Peyer's patch (tissue), 4 donors: ENCODE data around the gene CERK. TPM values are rescaled to one million over a fixed set of nuclear protein-coding genes. Genes with fewer than 3 reads are reported as not detected.

Experiments used
- DNase-seq, 3 donors: peaks; one replicate each; pipeline ENCODE4 v3.0.0-alpha.2; 2017 to 2019
- H3K27ac ChIP-seq, 4 donors: fragments of 200-600 bp; sonication (generic); one replicate each; pipeline ENCODE4 v1.5.1; 2016 to 2019
- H3K27me3 ChIP-seq, 2 donors: fragments of 200-600 bp; sonication (generic); one replicate each; pipeline ENCODE4 v1.5.1; 2019
- H3K36me3 ChIP-seq, 3 donors: fragments of 200-600 bp; sonication (generic); one replicate each; pipeline ENCODE4 v1.5.1; 2016 to 2019
- H3K4me1 ChIP-seq, 4 donors: fragments of 200-600 bp; sonication (generic); one replicate each; pipeline ENCODE4 v1.5.1; 2016 to 2019
- H3K4me3 ChIP-seq, 4 donors: fragments of 200-600 bp; sonication (generic); 1 replicate in 3 of 4; 2 replicates in 1 of 4; pipeline ENCODE4 v1.5.1; 2016 to 2019; ENCODE audit warnings: mild to moderate bottlenecking in 1 of 4
- H3K9me3 ChIP-seq, 4 donors: fragments of 200-600 bp; sonication (generic); one replicate each; pipeline ENCODE4 v1.5.1; 2016 to 2019; ENCODE audit warnings: mild to moderate bottlenecking in 1 of 4
- CTCF ChIP-seq, 6 experiments: fragments of 450-650 bp in 4 of 6; fragments of 200-600 bp in 2 of 6; sonication (generic) in 1 of 6; IDR thresholded peaks; one replicate each; pipeline ENCODE4 v1.5.1; 2017 to 2019; ENCODE audit warnings: antibody characterized with exemption in 6 of 6, mild to moderate bottlenecking in 3 of 6, moderate library complexity in 1 of 6
- POLR2A ChIP-seq, 2 donors: fragments of 450-650 bp; IDR thresholded peaks; one replicate each; pipeline ENCODE4 v1.5.1; 2017; ENCODE audit warnings: antibody characterized with exemption in 2 of 2, mild to moderate bottlenecking in 2 of 2, moderate library complexity in 2 of 2
- total RNA-seq, 4 donors: library from RNA; depleted of rRNA; stranded (reverse); fragments of >200 nt; gene quantifications; one replicate each; pipeline ENCODE4 v1.1.0, GENCODE V29; 2016

Gene CERK
- total RNA-seq, 4 donors from 2014 or later: 89.1 to 131 (median 94.7) TPM

GRCh38 chr22:46667245-46667623 lies 70.8 kb downstream of the CERK start:
- DNase-seq: no peak
- Histone ChIP-seq H3K27ac (no peak overlapping the region), H3K36me3 (peaks cover 0 to 87% (median 0%) of the 10 kb centered on the region in 3 donors), H3K27me3 (no peaks in the 10 kb centered on the region), H3K4me3 (no peak overlapping the region), H3K9me3 (no peaks in the 10 kb centered on the region), H3K4me1 (peaks cover 0 to 14% (median 0%) of the 10 kb centered on the region in 4 donors)
- TF ChIP-seq POLR2A (IDR thresholded peaks at IDR 0.05) (no peak), CTCF (IDR thresholded peaks at IDR 0.05) (no peak)

- TF ChIP-seq POLR2A (IDR thresholded peaks at IDR 0.05) (no peak), CTCF (IDR thresholded peaks at IDR 0.05) (no peak)
- peaks cover 0 to 92% (median 0%) of the 10 kb centered on the region in 3 donors for H3K36me3 ChIP-seq
- peaks cover 0 to 10% (median 0%) of the 10 kb centered on the region in 4 donors for H3K4me1 ChIP-seq
- H3K9me3 ChIP-seq: no peaks in the 10 kb centered on the region
- H3K4me3 ChIP-seq: no peak overlapping the region
- no peak for DNase-seq
- no peaks in the 10 kb centered on the region for H3K27me3 ChIP-seq
- H3K27ac ChIP-seq: no peak overlapping the region
These were observed 71.3 kb downstream of the CERK start for GRCh38 chr22:46666577-46667244.

GRCh38 chr22:46665751-46666280 lies 72.2 kb downstream of the CERK start:
- TF ChIP-seq POLR2A (IDR thresholded peaks at IDR 0.05) (no peak), CTCF (IDR thresholded peaks at IDR 0.05) (no peak)
- H3K27ac ChIP-seq: no peak overlapping the region
- H3K9me3 ChIP-seq: no peaks in the 10 kb centered on the region
- H3K4me3 ChIP-seq: no peak overlapping the region
- DNase-seq: no peak
- no peaks in the 10 kb centered on the region for H3K27me3 ChIP-seq
- H3K36me3 ChIP-seq: peaks cover 0 to 93% (median 0%) of the 10 kb centered on the region in 3 donors
- H3K4me1 ChIP-seq: peaks cover 0 to 10% (median 2%) of the 10 kb centered on the region in 4 donors

- TF ChIP-seq CTCF (IDR thresholded peaks at IDR 0.05) (no peak), POLR2A (IDR thresholded peaks at IDR 0.05) (no peak)
- DNase-seq: no peak
- Histone ChIP-seq H3K4me1 (peaks cover 0 to 14% (median 3%) of the 10 kb centered on the region in 4 donors), H3K9me3 (no peaks in the 10 kb centered on the region), H3K27ac (no peak overlapping the region), H3K27me3 (no peaks in the 10 kb centered on the region), H3K4me3 (no peak overlapping the region), H3K36me3 (peaks cover 0 to 89% (median 0%) of the 10 kb centered on the region in 3 donors)
These were observed 72.8 kb downstream of the CERK start for GRCh38 chr22:46665151-46665695.

- Histone ChIP-seq H3K9me3 (no peaks in the 10 kb centered on the region), H3K4me1 (peaks cover 0 to 22% (median 3%) of the 10 kb centered on the region in 4 donors), H3K36me3 (peaks cover 0 to 87% (median 0%) of the 10 kb centered on the region in 3 donors), H3K4me3 (no peak overlapping the region), H3K27me3 (no peaks in the 10 kb centered on the region), H3K27ac (no peak overlapping the region)
- TF ChIP-seq CTCF (IDR thresholded peaks at IDR 0.05): no peak
- TF ChIP-seq POLR2A (IDR thresholded peaks at IDR 0.05): no peak
- DNase-seq: no peak
These were observed 73.7 kb downstream of the CERK start for GRCh38 chr22:46664301-46664855.
